K562 (cell line): ENCODE data around the gene EZH2. TPM values are rescaled to one million over a fixed set of nuclear protein-coding genes. Genes with fewer than 3 reads are reported as not detected.
A peak's percentile ranks its signal among the peaks of the same experiment; 100 is the strongest.

Experiments used
- ATAC-seq: fragments of 200-7000 bp; cut with Tn5 transposase; 3 replicates; pipeline ENCODE4 v1.9.1; 2020; ENCODE audit warnings: moderate library complexity
- BruUV-seq: library from RNA; stranded (reverse); fragments of 400-500 nt; replicated peaks from 2 replicates; lab custom pipeline; 2021; lab: Mats Ljungman, UMichigan
- CTCF ChIA-PET: fragments of 300-600 bp; formaldehyde crosslinking; extraction: SDS; loops from one replicate; lab custom pipeline; 2021; ENCODE audit warnings: low intra/inter-chr PET ratio; lab: Yijun Ruan, JAX
- POLR2A ChIA-PET: fragments of 300-600, 350-650 bp; sonication (Branson Sonifier 250); formaldehyde crosslinking; extraction: SDS; loops from one replicate; lab custom pipeline; 2021; ENCODE audit warnings: antibody characterized with exemption, inconsistent platforms; lab: Yijun Ruan, JAX
- DNase-seq, 4 experiments: peaks; one replicate each; pipeline versions ENCODE4 v3.0.0 to v3.0.0-alpha.2; 2011 to 2018; ENCODE audit warnings: low spot score in 3 of 4, mixed read lengths in 3 of 4; ENCODE audit errors: extremely low read depth in 1 of 4
- FAIRE-seq: peaks from 2 replicates; lab custom pipeline; 2011; peaks lifted over from hg19 to GRCh38; lab: Jason Lieb, UNC
- H2AFZ ChIP-seq: 2 replicates; pipeline ENCODE4 v1.6.0; 2011; ENCODE audit warnings: low read depth, low read length, control low read depth, inconsistent platforms
- H3K27ac ChIP-seq: fragments of 200-600 bp; 3 replicates; pipeline ENCODE4 v1.8.0; 2011; ENCODE audit warnings: low read depth, mild to moderate bottlenecking, control low read depth, inconsistent platforms, low read length, moderate library complexity, mixed read lengths; ENCODE audit errors: extremely low read depth
- H3K27me3 ChIP-seq, 2 experiments: fragments of 300-600 bp in 1 of 2; 2 replicates in 1 of 2; 3 replicates in 1 of 2; pipeline versions ENCODE4 v1.6.0 to v1.8.0; 2011; ENCODE audit warnings: inconsistent platforms in 2 of 2, low read length in 2 of 2, mild to moderate bottlenecking in 1 of 2, mixed read lengths in 1 of 2, moderate library complexity in 1 of 2; ENCODE audit not compliant: control insufficient read depth in 2 of 2, insufficient read depth in 2 of 2
- H3K36me3 ChIP-seq: fragments of 300-600 bp; 3 replicates; pipeline ENCODE4 v1.8.0; 2011; ENCODE audit warnings: mild to moderate bottlenecking, low read length, inconsistent platforms; ENCODE audit not compliant: control insufficient read depth, insufficient read depth
- H3K4me1 ChIP-seq, 2 experiments: fragments of 200-600 bp in 1 of 2; replicated peaks in 1 of 2; 2 replicates in 1 of 2; 3 replicates in 1 of 2; pipeline versions ENCODE4 v1.5.1 to v1.8.0; 2011; ENCODE audit warnings: inconsistent platforms in 2 of 2, low read length in 2 of 2, mild to moderate bottlenecking in 1 of 2, mixed read lengths in 1 of 2, moderate library complexity in 1 of 2; ENCODE audit not compliant: control insufficient read depth in 2 of 2, insufficient read depth in 2 of 2
- H3K4me2 ChIP-seq: 2 replicates; pipeline ENCODE4 v1.6.1; 2011; ENCODE audit warnings: low read length, control low read depth, inconsistent platforms, mixed read lengths; ENCODE audit not compliant: insufficient read depth
- H3K4me3 ChIP-seq: fragments of 200-600 bp; sonication (generic), shearing (Covaris generic); 2 replicates; pipeline ENCODE4 v1.5.1; 2016; ENCODE audit warnings: control low read depth, inconsistent platforms
- H3K79me2 ChIP-seq: fragments of 200-600 bp; 3 replicates; pipeline ENCODE4 v1.8.0; 2011; ENCODE audit warnings: low read length, inconsistent platforms; ENCODE audit not compliant: control insufficient read depth, insufficient read depth
- H3K9ac ChIP-seq, 2 experiments: 2 replicates each; pipeline versions ENCODE4 v1.6.0 to v1.6.1; 2011; ENCODE audit warnings: low read depth in 2 of 2, low read length in 2 of 2, control low read depth in 1 of 2, inconsistent platforms in 1 of 2, mild to moderate bottlenecking in 1 of 2, mixed read lengths in 1 of 2; ENCODE audit not compliant: insufficient read depth in 1 of 2
- H3K9me1 ChIP-seq: one replicate; pipeline ENCODE4 v1.6.0; 2011; ENCODE audit warnings: inconsistent platforms, mild to moderate bottlenecking, low read length, moderate library complexity; ENCODE audit not compliant: control insufficient read depth, insufficient read depth
- H3K9me3 ChIP-seq: replicated peaks from 2 replicates; pipeline ENCODE4 v1.5.1; 2011; ENCODE audit warnings: low read depth, low read length, inconsistent platforms; ENCODE audit not compliant: control insufficient read depth, insufficient read depth
- H4K20me1 ChIP-seq: replicated peaks from 2 replicates; pipeline ENCODE4 v1.6.1; 2011; ENCODE audit warnings: low read length, inconsistent platforms, mixed read lengths; ENCODE audit not compliant: control insufficient read depth, insufficient read depth
- CCNT2 ChIP-seq: IDR thresholded peaks from 2 replicates; pipeline ENCODE4 v1.6.1; 2011; ENCODE audit warnings: borderline replicate concordance, low read depth, mild to moderate bottlenecking, moderate library complexity, mixed read lengths, low read length; ENCODE audit not compliant: insufficient read length; ENCODE audit errors: extremely low read depth
- KDM1A ChIP-seq, 2 experiments: fragments of 450-650 bp; IDR thresholded peaks; 2 replicates each; pipeline ENCODE4 v1.6.1; 2016; ENCODE audit warnings: mild to moderate bottlenecking in 2 of 2
- LCOR ChIP-seq: sonication (generic); formaldehyde crosslinking; IDR thresholded peaks from 2 replicates; pipeline ENCODE4 v1.8.0; 2022; ENCODE audit warnings: mild to moderate bottlenecking, missing genetic modification reagents
- MAFF ChIP-seq: IDR thresholded peaks from 2 replicates; pipeline ENCODE4 v1.6.1; 2012; ENCODE audit warnings: low read length, improper control_type of control experiment
- PCBP1 ChIP-seq: fragments of 200-400 bp; formaldehyde crosslinking; IDR thresholded peaks from 2 replicates; pipeline ENCODE4 v1.6.1; 2018; ENCODE audit warnings: mild to moderate bottlenecking, low read depth, low read length; ENCODE audit not compliant: poor library complexity, severe bottlenecking
- POLR2AphosphoS5 ChIP-seq: IDR thresholded peaks from 2 replicates; pipeline ENCODE4 v1.6.1; 2011; ENCODE audit warnings: mild to moderate bottlenecking, low read depth, low read length, moderate library complexity; ENCODE audit not compliant: control insufficient read depth, insufficient read depth
- POLR2G ChIP-seq: fragments of 200-400 bp; formaldehyde crosslinking; IDR thresholded peaks from 2 replicates; pipeline ENCODE4 v1.6.1; 2017; ENCODE audit warnings: low read depth, mild to moderate bottlenecking, antibody characterized with exemption, low read length, moderate library complexity
- RBM14 ChIP-seq: fragments of 200-400 bp; formaldehyde crosslinking; IDR thresholded peaks from 2 replicates; pipeline ENCODE4 v1.6.1; 2018; ENCODE audit warnings: low read depth, mild to moderate bottlenecking, low read length, moderate library complexity, borderline replicate concordance; ENCODE audit not compliant: insufficient read depth
- RBM22 ChIP-seq: fragments of 200-400 bp; formaldehyde crosslinking; IDR thresholded peaks from 2 replicates; pipeline ENCODE4 v1.6.1; 2018; ENCODE audit warnings: low read length, low read depth; ENCODE audit not compliant: poor library complexity, severe bottlenecking
- SIRT6 ChIP-seq: IDR thresholded peaks from one replicate; pipeline ENCODE4 v1.6.1; 2012; ENCODE audit warnings: low read depth, mild to moderate bottlenecking, control low read depth, inconsistent platforms, low read length, moderate library complexity
- SREBF1 ChIP-seq: fragments of 150-350 bp; IDR thresholded peaks from 2 replicates; pipeline ENCODE4 v1.6.1; 2014; ENCODE audit warnings: antibody characterized with exemption, low read depth, low read length, borderline replicate concordance
- TARDBP ChIP-seq: fragments of 450-650 bp; IDR thresholded peaks from 2 replicates; pipeline ENCODE4 v1.6.1; 2016
- TCF7 ChIP-seq: sonication (generic); IDR thresholded peaks from 2 replicates; pipeline ENCODE4 v1.6.1; 2016; ENCODE audit warnings: antibody characterized with exemption, borderline replicate concordance
- TCFL5 ChIP-seq: fragments of 250-450 bp; sonication (Bioruptor Pico); conservative IDR thresholded peaks from 2 replicates; pipeline ENCODE4 v1.6.1; 2021; ENCODE audit warnings: mild to moderate bottlenecking, moderate library complexity, matching md5 sums
- ZBTB33 ChIP-seq: sonication (generic); formaldehyde crosslinking; IDR thresholded peaks from 2 replicates; pipeline ENCODE4 v1.8.1; 2023; ENCODE audit warnings: mild to moderate bottlenecking, missing genetic modification reagents
- whole genome bisulfite sequencing: fragments of 100-300 bp; shearing (Covaris generic); methylation state at CpG from one replicate; pipeline ENCODE4 v1.1.6; 2016; ENCODE audit warnings: low coverage, mixed read lengths; ENCODE audit not compliant: insufficient coverage; ENCODE audit errors: missing lambda C conversion rate; 5-methylcytosine and 5-hydroxymethylcytosine counted together
- in situ Hi-C: fragments of 300-500 bp; cut with MboI; formaldehyde crosslinking; loops from 4 replicates; pipeline ENCODE4 v1.15.0; 2018; ENCODE audit warnings: inconsistent platforms, mixed read lengths
- intact Hi-C: fragments of 100-400 bp; cut with micrococcal nuclease; formaldehyde crosslinking; loops from 2 replicates; pipeline ENCODE4 v1.14.2; 2022
- polyA plus RNA-seq, 8 experiments: library from polyadenylated mRNA; depleted of rRNA in 4 of 8; stranded (reverse) in 5 of 8; unstranded in 3 of 8; fragments of >200 nt; fragmentation: Nextera tagmentation in 2 of 8; fragmentation: Illumina TruSeq in 1 of 8; extraction: Ambion mirVana in 2 of 8; extraction: Trizol in 1 of 8; gene quantifications; 2 replicates each; pipeline versions ENCODE4 v1.2.1 to v1.2.3, GENCODE V29; 2011 to 2014; ENCODE audit warnings: inconsistent platforms in 1 of 8, missing spikeins in 1 of 8
- total RNA-seq, 7 experiments: library from RNA; depleted of rRNA in 6 of 7; stranded (reverse); fragments of >200 nt in 6 of 7; fragmentation: Illumina TruSeq in 2 of 7; extraction: Trizol in 2 of 7; gene quantifications; 2 replicates each; pipeline versions ENCODE4 v1.2.1 to v1.2.3, GENCODE V29; 2011 to 2021; ENCODE audit warnings: low replicate concordance in 1 of 7
- TF ChIP-seq, protein P1 (sequence below): IDR thresholded peaks from 2 replicates; pipeline ENCODE4 v1.6.1; 2012; ENCODE audit warnings: low read depth, low read length, improper control_type of control experiment, borderline replicate concordance

The EZH2 gene
- total and polyA plus RNA-seq, 9 of the 15 experiments (the other 6 are each of a cell fraction or from before 2014, with no cell fraction given) = 48.7 to 175 (median 98.6) TPM

GRCh38 chr7:148782757-148783456, 101.2 kb downstream of the EZH2 start:
- Histone ChIP-seq H3K36me3 (peaks cover 90% of the 10 kb centered on the region), H3K27ac (no peak overlapping the region), H2AFZ (no peak overlapping the region), H3K9me1 (no peaks in the 10 kb centered on the region), H3K79me2 (no peaks in the 10 kb centered on the region), H3K4me3 (no peak overlapping the region), H3K9me3 (no peaks in the 10 kb centered on the region), H4K20me1 (no peaks in the 10 kb centered on the region), H3K4me2 (no peak overlapping the region), H3K27me3 (no peaks in the 10 kb centered on the region), H3K4me1 (no peaks in the 10 kb centered on the region; a peak in 1 of 5 replicates), H3K9ac (no peak overlapping the region)
- ChIA-PET CTCF (no interaction called here), POLR2A (interaction anchor here (0.5 kb wide), 1 partner anchor 11 kb away, joined by 3 read pairs; no protein-coding TSS in a partner anchor)
- 91% methylated on average over 44 of the region's 44 CpGs for WGBS
- TF ChIP-seq POLR2AphosphoS5 (no peak), MAFF (no peak), POLR2G (peak; percentile 53), LCOR (CRISPR knock-in tag) (no peak), PCBP1 (peak; percentile 23), RBM22 (peak; percentile 86), TCFL5 (CRISPR knock-in tag) (no peak), RBM14 (0 out of 2 replicates have a peak, but pooled peaks have one; percentile 64), ZBTB33 (CRISPR knock-in tag) (peak; percentile 90), KDM1A (IDR thresholded peaks at IDR 0.05) (no peak), SIRT6 (no peak), SREBF1 (no peak), TCF7 (no peak), CCNT2 (peak; percentile 16), TARDBP (no peak)
- TF ChIP-seq, protein P1, sequence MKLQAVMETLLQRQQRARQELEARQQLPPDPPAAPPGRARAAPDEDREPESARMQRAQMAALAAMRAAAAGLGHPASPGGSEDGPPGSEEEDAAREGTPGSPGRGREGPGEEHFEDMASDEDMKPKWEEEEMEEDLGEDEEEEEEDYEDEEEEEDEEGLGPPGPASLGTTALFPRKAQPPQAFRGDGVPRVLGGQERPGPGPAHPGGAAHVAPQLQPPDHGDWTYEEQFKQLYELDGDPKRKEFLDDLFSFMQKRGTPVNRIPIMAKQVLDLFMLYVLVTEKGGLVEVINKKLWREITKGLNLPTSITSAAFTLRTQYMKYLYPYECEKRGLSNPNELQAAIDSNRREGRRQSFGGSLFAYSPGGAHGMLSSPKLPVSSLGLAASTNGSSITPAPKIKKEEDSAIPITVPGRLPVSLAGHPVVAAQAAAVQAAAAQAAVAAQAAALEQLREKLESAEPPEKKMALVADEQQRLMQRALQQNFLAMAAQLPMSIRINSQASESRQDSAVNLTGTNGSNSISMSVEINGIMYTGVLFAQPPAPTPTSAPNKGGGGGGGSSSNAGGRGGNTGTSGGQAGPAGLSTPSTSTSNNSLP = no peak
- intact Hi-C loops = no loop called here
- in situ Hi-C loops = no loop called here
- FAIRE-seq = no peak
- ATAC-seq = no peak
- no peak for DNase-seq
- BruUV-seq = no TSS peak
